IPS-NIHi11 (cell line): ENCODE results near the gene GDE1.

Source experiments
- DNase-seq: peaks from one replicate; pipeline ENCODE4 v3.0.0; 2012; ENCODE audit warnings: mixed read lengths, low spot score

GDE1 gene

GRCh38 chr16:19486051-19486450 lies 35.8 kb downstream of the GDE1 start:
- DNase-seq: no peak

GRCh38 chr16:19485611-19486010 lies 36.3 kb downstream of the GDE1 start:
- no peak for DNase-seq

- no peak for DNase-seq
Observed at GRCh38 chr16:19484096-19484495, 37.8 kb downstream of the GDE1 start.

GRCh38 chr16:19482291-19482690 lies 39.6 kb downstream of the GDE1 start:
- no peak for DNase-seq

- no peak for DNase-seq
Observed at GRCh38 chr16:19481769-19482168, 40.1 kb downstream of the GDE1 start.

- no peak for DNase-seq
Observed at GRCh38 chr16:19481296-19481695, 40.6 kb downstream of the GDE1 start.

GRCh38 chr16:19479302-19479721 lies 42.6 kb downstream of the GDE1 start:
- DNase-seq: peak; percentile 30

- DNase-seq: no peak
Observed at GRCh38 chr16:19478505-19478904, 43.4 kb downstream of the GDE1 start.

GRCh38 chr16:19474617-19475016 lies 47.3 kb downstream of the GDE1 start:
- DNase-seq: no peak

GRCh38 chr16:19472482-19472881 lies 49.4 kb downstream of the GDE1 start:
- no peak for DNase-seq

GRCh38 chr16:19468300-19468699 lies 53.6 kb downstream of the GDE1 start:
- DNase-seq: no peak

GRCh38 chr16:19463468-19464315 lies 58.2 kb downstream of the GDE1 start:
- DNase-seq: no peak

- no peak for DNase-seq
Observed at GRCh38 chr16:19460397-19460796, 61.5 kb downstream of the GDE1 start.

- DNase-seq: no peak
Observed at GRCh38 chr16:19458722-19459379, 63.0 kb downstream of the GDE1 start.
